NCI-H1417 (cell line): ENCODE data around the gene C11orf68.
A peak's percentile ranks its signal among the peaks of the same experiment; 100 is the strongest.

ENCODE experiments used
- DNase-seq, 3 experiments: peaks; one replicate each; lab custom pipeline; 2025; lab: John Stamatoyannopoulos, UW

C11orf68 gene

GRCh38 chr11:65872586-65873317, 46.1 kb downstream of the C11orf68 start, which contains the start of gene EFEMP2:
TSS of gene EFEMP2 (minus strand) at chr11:65872800. CDS start at chr11:65872354, 446 bp downstream.
- no peak for DNase-seq

GRCh38 chr11:65871811-65872548, 46.9 kb downstream of the C11orf68 start:
- no peak for DNase-seq

- DNase-seq = peak; percentile 33 to 65 (median 63)
Measured at GRCh38 chr11:65870706-65871681, 47.9 kb downstream of the C11orf68 start.

- no peak for DNase-seq
Measured at GRCh38 chr11:65870307-65870658, 48.6 kb downstream of the C11orf68 start.

GRCh38 chr11:65869643-65870306, 49.1 kb downstream of the C11orf68 start:
- no peak for DNase-seq

GRCh38 chr11:65868907-65869306, 50.0 kb downstream of the C11orf68 start:
- DNase-seq = no peak

- DNase-seq = peak in 1 of 3 experiments; percentile 36
Measured at GRCh38 chr11:65868076-65868667, 50.7 kb downstream of the C11orf68 start.

- DNase-seq = no peak
Measured at GRCh38 chr11:65867284-65868071, 51.4 kb downstream of the C11orf68 start.
